Activated CD8-positive, alpha-beta memory T cell treated with anti-CD3 and anti-CD28 coated beads for 36 hours (primary cell): ENCODE results near the gene CALD1. TPM values are rescaled to one million over a fixed set of nuclear protein-coding genes. Genes with fewer than 3 reads are reported as not detected.

ENCODE experiments used
- CTCF ChIA-PET: fragments of 350-600 bp; sonication (Branson Sonifier 250); formaldehyde crosslinking; loops from one replicate; lab custom pipeline; 2021; ENCODE audit warnings: antibody characterized with exemption; lab: Charles Lee
- POLR2A ChIA-PET: fragments of 350-600 bp; sonication (Branson Sonifier 250); formaldehyde crosslinking; loops from one replicate; lab custom pipeline; 2021; ENCODE audit warnings: antibody characterized with exemption; lab: Charles Lee
- total RNA-seq, 2 experiments: library from RNA; stranded (reverse); gene quantifications; one replicate each; pipeline ENCODE4 v1.2.3, GENCODE V29; 2021

The CALD1 gene
- total RNA-seq, 2 experiments from 2014 or later, result 1.7 to 2.1 TPM

DNA sequence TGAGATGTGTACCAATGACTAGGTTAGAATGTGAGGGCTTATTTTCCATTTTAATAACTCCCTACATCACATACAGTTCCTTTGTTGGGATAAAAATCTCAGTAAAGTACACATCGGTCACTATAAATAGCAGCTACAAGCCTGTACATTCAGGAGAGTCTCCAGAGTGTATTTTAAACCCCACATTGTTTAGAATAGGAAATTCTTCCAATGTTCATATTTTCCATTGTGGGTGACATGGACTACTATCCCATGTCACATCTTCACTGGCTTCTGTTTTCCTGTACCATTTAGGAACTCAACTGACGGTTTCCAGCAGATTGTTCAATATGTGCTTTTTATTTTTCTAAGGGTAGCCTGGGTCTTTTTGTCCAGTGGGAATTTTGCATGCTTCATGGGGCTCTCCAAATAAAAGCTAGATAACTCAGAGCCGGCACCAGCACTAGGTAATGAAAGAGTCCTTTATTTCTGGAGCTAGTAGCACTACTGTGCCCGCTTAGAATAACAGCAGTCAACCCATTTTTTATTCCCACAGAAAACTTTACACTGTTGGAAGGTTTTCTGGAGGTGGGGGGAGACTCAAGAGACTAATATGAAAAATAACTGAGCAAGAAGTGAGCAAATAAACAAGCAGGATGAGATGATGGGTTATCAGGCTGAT lies 100.5 kb downstream of the CALD1 start:
- ChIA-PET POLR2A (no interaction called here), CTCF (no interaction called here)

DNA sequence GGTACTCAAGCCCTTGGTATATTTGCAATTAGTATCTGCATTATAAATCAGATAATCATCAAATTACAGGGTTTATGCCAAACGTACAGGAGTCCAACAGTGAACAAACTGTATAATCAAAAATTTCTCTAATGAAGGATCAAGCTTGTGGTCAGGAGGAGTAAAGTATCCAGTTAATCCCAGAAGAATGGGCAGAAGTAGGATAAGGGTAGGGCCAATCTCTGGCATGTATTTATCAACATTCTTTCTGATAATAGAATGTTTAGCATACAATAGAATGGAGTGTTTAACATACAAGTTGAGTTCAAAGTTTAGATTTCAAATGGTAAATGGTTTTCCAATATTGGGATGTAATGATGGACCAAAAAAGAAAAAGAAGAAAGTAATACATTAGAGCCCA lies 103.0 kb downstream of the CALD1 start:
- CTCF ChIA-PET, result no interaction called here
- POLR2A ChIA-PET, result no interaction called here

DNA sequence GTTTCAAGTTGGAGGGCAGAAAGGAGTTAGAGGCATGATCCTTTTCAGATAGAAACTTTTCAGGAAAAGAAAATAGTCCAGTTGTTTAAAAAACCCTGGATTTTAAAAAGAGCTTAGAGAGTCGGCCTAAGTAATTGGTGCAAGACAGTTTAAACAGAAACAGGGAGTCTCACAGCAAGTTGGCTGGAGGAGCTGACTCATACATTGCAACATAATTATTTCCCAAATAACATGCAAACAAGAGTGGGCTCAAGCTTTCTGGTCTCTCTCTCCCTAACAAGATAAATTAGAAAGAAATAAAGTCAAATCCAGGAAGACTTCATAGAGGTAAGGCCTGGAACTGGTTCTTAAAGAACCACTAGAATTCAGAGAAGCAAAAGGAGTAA lies 106.5 kb downstream of the CALD1 start:
- ChIA-PET POLR2A (no interaction called here), CTCF (no interaction called here)

DNA sequence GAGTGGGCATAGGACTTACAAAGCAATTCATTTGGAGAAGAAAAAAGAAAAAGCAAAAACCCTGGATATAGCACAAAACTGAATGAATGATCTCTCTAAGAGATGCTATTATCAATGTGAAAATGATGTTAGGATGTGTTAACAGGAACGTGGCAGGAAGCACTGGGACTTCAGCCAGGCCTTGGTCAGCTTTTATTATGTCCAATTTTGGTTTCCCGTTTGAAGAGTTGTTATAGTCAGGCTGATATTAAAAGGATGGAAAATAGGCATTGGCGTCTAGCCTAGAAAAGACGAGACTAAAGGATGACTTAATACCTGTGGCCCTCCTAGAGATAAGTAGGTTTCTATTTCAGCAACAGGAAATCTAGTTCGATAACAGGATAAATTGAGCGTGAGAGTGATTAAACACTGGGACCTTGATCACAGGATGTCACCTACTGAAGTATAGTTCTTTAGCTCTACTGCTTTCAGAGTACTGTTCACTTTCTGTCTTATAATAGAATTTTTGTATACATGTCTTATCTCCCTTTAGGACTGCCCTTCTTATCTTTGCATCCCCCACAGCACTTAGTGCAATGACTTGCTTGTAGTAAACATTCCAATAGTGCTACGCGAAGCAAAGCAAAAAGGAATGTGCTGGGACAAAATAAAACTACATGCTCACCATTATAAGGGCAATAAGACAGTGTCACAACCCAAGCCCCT lies 107.1 kb downstream of the CALD1 start:
- ChIA-PET CTCF (no interaction called here), POLR2A (no interaction called here)

DNA sequence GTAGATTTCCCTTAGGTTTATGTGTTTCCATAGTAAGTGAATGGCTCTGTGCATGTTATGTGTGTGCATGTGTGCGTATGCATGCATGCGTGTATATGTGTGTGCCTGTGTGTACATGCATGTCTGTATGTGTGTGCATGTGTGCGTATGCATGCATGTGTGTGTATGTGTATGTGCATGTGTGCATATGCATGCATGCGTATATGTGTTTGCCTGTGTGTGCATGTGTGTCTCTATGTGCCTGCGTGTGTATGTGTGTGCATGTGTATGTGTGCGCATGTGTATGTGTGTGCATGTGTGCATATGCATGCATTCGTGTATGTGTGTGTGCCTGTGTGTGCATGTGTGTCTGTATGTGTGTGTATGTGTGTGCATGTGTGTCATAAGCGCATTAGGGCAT lies 108.1 kb downstream of the CALD1 start:
- POLR2A ChIA-PET, result no interaction called here
- CTCF ChIA-PET, result no interaction called here

DNA sequence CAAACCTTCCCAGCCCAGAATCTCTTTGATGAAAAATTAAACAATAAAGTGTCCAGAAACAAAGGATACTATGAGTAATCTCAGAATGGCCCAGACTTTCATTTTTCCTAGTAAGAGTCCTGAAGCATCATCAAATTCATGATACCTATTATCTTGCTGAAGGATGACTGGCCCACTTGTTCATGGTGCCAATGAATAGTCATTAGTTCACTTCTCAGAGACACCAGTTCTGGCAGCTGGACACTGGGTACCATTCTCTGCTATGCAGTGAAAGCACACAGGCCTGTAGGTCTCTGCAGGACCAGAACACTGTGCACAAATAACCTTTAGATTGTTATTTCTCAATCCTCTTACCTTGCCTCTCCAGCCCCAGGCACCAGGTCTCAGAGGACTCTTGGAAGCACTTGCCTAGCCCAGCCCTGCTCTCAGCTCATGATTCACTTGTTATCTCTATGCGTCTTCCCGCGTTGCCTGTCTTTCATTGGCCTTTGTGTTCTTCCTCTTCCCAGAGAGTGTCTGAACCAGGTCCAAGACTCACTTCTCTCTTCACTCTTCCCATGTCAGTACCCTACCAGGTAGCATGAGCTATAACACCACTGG lies 108.8 kb downstream of the CALD1 start:
- POLR2A ChIA-PET, result no interaction called here

DNA sequence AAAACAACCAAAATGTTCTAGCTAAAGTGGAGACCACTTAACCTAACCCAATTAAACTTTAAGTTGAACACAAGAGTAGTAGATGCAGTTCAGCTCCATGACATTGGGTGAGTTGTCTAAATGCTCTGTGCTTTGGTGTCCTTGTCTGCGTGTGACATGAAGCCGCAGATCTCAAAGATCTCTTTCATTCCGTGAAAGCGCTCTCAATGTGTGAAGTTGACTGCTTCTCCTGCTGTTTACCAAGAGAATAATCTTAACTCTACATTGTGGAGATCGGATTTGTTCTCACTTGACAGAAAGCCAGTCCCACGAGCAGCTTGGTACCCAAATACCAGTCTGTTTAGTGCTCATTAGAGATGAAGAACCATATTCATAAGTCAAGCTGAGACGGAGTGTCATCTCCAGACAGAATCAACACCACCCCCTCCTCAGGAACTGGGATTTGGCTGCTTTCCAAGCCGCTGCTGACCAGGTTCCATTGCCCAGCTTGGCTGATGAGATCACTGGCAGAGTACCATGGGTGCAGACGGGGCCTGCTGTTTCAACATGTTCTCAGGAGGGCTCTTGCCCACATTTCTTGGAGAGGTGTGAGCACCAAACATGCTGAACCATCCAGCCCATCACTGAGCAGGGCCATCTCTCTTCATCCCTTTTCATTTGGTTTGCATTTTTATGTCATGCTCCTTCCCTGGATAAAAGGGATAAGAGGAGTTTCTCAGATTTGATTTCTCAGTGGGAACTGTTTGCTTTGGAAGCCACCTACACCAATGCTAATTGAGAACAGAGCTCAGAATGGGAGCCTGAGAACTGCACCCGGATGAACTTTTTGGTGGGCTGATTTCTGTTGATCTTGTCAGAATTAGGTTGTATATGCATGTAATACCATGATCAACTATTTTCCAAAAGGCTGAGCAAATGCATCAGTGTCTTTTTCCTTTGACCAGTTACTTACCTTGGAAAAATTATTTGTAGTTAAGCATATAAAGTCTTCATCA lies 111.1 kb downstream of the CALD1 start:
- CTCF ChIA-PET, result no interaction called here

More for the DNA sequence above, 108.8 kb downstream of the CALD1 start:
- CTCF ChIA-PET, result no interaction called here

DNA sequence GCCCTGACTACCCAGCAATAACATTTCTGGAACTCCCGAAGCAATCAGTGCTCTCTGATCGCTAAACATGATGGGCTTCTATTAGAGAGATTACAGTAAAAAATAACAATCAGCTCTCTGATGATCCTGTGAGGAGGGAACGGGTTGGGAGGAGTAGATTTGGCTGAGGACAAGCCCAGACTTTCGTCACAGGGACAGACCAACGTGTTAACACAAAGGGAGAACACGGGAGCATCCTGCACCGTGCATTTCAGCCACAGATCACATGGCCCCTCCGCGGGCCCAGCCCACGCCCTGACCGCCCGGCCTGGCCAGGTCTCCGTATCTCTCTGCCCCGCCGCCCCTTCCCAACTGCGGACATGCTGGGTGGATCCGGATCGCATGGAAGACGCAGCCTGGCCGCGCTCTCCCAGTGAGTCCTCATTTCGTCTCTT lies 111.8 kb downstream of the CALD1 start:
- ChIA-PET POLR2A (no interaction called here), CTCF (no interaction called here)

More for the DNA sequence above, 111.1 kb downstream of the CALD1 start:
- POLR2A ChIA-PET, result no interaction called here

DNA sequence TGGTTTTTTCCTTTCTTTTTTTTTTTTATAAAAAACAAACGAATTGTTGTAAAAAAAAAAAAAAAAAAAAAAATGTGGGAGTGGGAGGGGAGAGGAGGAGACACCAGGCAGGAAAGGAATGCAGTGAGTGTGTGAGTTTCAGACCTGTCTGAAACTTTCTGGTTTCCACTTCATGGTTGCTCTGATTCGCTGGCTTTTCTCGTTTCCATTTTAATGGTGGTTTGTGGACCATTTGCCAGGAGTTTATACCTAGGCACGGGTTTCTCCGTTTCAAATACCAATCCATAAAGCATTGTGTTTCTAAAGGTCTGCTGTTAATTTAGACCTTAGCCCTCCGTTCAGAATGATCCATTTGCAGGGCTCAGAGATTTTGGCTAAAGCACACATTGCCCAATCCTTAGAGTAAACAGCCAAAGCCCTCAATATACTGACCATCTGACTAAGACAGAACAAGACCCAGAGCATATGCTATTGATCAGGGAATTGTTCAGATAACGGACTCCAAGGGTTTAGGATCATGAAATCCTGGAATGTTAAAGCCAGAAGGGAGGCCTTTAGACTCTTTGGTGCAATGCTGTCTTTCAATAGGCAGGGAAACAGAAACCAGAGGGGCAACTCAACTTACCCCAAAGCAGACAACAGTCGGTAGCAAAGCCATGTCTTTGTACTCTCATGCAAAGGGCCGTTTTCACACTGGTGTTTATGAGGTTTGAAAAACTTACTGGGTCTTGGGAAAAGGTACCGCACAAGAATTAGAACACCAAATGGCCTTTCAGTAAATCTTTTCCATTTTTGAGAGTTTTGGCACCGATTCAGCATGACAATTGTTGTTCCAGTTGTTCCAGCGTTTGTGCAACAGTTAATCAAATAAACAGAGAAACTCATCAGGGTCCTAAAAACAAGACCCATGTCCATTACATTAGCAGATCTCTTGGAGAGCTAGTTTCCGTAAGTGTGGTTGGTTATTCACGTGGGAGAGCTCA lies 112.6 kb downstream of the CALD1 start:
- POLR2A ChIA-PET, result no interaction called here
- CTCF ChIA-PET, result no interaction called here

DNA sequence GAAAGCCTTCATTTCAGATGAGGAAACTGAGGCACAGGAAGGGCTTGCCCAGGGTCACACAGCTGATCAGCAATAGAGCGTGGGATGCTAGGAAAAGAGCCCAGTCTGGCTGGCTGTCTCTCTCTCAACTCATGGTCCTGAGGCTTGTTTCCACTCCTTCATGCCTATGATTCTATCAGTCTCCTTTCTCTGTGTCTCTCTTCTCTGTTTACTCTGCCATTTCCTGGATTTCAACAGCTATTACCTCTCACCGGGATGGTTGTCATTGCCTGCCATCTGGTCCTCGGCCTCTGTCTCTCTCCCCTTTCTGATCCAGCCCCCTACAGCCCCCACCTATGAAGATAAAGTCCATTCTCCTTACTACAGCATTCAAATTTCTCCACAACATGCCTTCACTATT lies 113.5 kb downstream of the CALD1 start:
- POLR2A ChIA-PET, result no interaction called here
- CTCF ChIA-PET, result no interaction called here

DNA sequence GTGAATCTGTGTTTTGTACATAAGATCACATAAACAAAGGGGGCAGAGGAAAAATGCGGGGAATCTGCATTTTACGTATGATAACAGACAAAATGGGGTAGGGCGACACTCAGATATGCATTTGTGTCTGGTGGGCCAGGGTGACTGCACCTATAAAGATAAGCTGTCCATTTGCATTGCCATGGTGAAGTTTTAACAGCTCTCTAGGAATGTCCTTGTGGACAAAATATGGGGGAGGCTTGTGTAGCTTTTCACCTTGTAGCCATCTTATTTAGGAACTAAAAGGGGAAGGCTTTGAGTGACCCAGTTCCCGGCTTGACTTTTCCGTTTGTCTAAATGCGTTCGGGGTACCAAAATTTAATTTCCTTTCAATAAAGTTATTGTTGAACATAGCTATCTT lies 114.5 kb downstream of the CALD1 start:
- ChIA-PET POLR2A (no interaction called here), CTCF (no interaction called here)

DNA sequence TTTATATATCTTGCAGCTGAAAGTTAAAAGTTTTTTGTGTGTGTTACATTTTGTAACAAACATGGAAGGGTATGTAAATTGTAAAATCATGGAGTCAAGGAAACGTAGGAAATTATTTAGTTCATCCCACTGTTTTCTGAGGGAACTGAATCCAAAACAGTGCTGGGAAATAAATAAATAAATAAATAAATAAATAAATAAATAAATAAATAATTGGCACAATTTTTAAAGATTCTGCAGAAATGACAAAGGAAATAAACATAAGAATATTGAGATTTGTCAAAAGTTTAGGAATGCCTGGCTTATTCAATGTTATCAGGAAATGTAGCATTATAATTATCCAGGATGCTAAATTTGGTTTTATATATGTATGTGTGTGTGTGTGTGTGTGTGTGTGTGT lies 115.5 kb downstream of the CALD1 start:
- CTCF ChIA-PET, result no interaction called here
- POLR2A ChIA-PET, result no interaction called here

DNA sequence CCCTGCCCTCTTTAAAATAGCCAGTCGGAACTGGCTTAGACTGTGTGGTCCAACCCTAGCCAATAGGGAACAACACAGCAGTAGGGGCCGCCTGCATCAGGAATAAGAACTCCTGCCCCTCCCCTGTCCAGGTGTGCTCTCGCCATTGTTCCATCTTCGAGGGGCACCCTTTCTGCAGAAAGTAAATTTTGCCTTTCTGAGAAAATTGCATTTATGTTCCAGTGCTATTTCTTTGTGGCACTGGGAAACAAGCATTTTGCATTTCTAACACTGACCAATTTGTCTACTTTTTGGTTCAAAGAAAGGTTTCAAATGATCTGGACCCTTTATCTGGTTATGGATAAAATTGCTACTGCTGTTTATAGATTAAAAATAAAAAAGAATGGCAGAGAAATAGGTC lies 116.6 kb downstream of the CALD1 start:
- ChIA-PET POLR2A (no interaction called here), CTCF (no interaction called here)

DNA sequence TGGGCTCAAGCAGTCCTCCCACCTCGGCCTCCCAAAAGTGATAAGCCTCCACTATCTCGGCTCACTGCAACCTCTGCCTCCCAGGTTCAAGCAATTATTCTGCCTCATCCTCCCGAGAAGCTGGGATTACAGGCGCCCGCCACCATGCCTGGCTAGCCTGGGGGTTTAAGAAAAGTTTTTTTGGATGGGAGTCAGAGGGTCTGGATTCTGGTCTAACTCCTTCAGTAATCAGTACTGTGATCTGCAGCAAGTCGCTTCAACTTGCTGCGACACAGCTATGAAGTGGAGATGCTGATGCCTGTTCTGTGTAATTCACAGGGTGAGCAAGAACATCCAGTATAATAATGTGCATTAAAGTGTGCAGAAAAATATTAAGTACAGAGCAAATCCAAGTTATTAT lies 118.5 kb downstream of the CALD1 start:
- CTCF ChIA-PET, result interaction anchor here (0.7 kb wide), 1 partner anchor 31 kb away, joined by 3 read pairs; no protein-coding TSS in a partner anchor
- POLR2A ChIA-PET, result no interaction called here

DNA sequence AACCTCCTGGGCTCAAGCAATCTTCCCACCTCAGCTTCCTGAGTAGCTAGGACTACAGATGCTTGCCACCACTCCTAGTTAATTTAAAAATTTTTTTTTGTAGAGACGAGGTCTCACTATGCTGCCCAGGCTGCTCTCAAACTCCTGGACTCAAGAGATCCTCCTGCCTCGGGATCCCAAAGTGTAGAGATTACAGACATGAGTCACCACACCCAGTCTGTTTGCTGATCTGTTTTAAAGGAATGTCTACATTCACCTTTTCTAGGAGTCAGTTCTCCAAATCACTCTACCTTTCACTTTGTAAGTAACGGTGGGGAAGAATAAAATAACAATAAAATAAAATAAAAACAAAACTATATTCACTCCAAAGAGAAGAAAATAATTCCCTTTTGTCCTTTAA lies 120.3 kb downstream of the CALD1 start:
- ChIA-PET POLR2A (no interaction called here), CTCF (interaction anchor here (0.7 kb wide), 1 partner anchor 109 kb away, joined by 4 read pairs; no protein-coding TSS in a partner anchor)

DNA sequence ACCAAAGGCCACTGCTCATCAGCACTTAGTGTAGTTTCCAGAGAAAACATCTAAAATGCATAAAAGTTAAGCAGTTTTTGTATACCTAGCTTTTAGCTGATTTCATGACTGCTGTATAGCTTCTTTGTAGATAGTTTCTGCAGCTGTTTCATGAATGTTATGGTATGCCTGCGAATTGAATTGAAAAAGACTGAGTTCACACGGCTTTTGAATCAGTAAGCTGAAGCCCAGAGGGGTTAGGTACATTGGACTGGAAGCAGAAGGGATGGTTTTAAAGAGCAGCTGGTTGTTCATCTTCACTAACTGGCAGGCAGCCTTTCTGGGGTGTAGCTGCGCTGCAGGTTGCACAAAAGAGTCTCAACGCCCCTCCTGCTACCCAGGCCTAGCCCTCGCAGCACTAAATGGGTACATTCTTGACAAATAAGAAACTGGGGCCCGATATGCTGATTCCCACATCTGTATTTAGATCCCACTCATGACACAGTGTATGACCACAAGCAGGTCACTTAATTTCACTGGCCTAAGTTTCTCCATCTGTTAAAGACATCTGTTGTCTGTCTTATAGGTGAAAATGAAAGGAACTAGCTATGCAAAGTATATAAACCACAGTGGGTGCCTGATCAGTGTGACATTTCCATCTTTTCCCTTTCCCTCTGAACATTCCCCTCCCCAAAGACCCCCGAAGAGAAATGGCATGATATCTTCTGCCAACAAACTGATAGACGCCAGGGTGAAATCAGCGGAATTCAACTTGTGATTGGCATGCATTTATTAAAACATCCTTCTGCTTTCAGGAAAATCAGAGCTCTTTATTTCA lies 120.9 kb downstream of the CALD1 start:
- CTCF ChIA-PET, result no interaction called here
- POLR2A ChIA-PET, result no interaction called here

DNA sequence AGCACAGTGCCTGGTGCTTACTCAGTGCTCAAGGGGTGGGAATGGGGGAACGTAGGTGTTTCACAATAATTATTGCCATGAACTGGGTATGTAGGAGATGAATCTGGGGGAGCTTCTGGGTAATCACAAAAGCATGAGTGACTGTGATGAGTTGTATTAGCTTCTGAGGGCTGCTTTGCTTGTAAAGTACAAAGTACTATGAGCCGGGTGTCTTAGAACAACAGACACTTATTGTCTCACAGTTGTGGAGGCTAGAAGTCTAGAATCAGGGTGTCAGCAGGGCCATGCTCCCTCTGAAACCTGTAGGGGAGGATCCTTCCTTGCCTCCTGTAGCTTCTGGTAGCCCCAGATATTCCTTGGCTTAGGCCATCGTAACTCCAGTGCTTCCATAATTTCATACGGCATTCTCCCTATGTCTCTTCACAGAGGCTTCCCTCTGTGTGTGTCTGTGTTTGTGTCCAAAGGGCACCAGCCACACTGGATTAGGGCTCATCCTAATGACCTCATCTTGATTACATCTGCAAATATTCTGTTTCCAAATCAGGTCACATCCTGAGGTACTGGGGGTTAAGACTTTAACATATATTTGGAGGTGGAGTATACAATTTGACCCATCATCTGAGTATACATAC lies 122.1 kb downstream of the CALD1 start:
- CTCF ChIA-PET, result no interaction called here
- POLR2A ChIA-PET, result no interaction called here
